Activated CD4-positive, CD25-positive, alpha-beta regulatory T cell treated with anti-CD3 and anti-CD28 coated beads, Interleukin-2, amount 50 U/mL, for 72 hours (primary cell): ENCODE measurements around the gene TIAM2.

Source experiments
- DNase-seq: peaks from one replicate; pipeline ENCODE4 v3.0.0; 2021

TIAM2 gene

DNA sequence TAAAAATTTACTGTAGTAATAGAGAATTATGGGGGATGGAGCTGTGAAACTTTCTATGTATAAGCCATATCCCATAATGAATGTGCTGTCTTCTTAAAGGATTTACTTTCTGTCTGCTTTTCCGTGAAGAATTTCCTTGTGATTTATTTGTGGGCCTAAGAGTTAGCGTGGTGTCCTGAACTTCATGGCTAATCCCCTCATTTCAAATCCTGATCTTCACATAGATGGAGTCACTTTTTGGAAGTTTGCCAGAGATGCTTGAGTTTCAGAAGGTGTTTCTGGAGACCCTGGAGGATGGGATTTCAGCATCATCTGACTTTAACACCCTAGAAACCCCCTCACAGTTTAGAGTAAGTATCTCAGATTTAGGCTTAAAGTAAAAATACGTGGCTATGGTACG is 249.3 kb downstream of the TIAM2 start:
- DNase-seq = no peak

DNA sequence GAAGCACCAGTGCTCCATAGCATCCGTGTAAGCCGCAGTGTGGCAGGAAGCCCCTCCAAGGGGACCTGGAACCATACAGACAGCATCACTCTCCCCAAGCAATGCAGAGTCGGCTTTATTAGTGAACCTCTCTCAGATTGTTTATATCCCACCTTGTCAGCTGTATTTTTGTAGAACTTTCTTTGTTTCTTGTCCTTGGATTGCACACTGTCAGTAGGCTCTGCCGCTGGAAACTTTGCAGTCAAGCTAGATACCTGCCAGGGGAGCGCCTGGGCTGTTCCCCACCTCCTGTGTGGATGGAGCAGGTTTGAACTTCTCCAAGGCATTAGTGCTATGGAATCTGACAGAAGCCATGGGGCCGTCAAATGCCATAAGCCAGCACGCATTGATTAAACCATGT is 250.1 kb downstream of the TIAM2 start:
- no peak for DNase-seq

DNA sequence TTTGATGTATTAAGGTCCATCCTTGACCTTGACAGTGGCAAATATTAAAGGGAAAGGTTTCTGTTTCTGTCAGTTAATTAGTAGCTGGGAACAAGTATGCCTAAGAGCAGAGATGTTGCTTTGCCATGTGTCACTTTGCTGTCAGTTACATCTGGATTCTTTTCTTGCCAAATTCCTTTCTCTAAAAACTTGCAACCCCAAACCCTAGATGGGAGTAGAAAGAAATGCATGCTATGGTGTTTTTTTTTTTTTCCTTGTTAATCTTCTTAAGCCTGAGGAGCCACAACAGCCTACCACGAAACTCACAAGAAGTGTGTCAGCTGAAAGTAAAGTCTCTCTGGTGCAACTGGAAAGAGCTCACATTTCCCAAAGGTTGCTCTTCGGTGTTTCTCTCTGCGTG is 250.7 kb downstream of the TIAM2 start:
- DNase-seq = no peak

- DNase-seq = no peak
Measured at GRCh38 chr6:155246825-155247224, 251.7 kb downstream of the TIAM2 start.

DNA sequence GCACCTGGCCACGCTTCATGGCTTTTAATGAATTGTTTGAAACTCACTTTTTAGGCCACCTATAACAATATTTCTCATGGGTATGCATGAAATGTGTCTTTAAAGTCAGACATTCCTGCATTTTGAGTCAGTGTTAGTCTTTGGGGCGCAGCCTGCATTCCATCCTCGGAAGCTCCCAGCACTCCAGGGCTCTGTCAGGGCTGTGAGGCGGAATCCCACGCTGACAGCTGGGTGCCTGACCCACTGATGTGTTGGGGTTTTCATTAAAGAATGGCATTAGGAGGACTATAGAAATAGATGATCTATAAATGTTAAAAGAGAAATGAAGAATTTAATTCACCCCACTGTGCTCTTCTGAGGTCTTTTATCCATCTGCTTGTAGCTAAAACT is 252.5 kb downstream of the TIAM2 start:
- DNase-seq = no peak

DNA sequence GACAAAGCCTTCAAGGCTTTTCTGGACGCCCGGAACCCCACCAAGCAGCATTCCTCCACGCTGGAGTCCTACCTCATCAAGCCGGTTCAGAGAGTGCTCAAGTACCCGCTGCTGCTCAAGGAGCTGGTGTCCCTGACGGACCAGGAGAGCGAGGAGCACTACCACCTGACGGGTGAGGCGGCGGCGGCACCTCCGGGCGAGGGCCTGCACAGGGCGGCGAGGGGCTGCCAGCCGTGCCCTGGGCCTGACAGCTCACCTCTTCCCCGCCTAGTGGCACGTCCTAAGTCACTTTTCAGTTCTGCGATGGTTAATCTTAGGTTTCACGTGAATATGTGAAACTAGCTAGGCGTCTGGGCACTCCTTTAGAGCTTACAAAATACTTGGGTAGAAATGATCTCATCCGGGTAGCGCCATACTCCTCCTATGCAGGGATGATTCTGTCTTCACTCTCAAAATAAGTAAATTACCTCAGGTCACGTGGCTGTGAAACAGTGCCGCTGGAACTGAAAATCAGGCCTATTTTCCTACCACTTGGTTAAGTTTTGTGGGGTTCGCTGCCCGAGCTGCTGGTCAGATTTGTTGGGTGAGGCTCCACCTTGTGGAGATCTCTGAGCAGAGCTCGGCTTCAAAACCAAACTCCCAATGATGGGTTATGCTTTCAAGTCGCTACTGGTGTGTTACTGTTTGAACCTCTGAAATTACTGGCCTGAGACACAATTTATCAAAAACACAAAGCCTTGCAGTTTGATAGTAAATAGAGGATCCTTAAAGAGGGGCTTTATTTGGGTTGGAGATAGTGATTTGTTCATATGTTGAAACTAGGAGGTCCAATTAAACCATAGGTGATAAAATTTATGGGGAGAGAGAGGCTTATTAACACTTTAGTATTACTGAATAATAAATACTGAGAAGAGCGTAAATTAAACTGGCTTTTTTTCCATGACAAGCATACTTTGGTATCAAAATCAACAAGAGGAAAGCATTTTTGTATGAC is 253.2 kb downstream of the TIAM2 start:
- DNase-seq = no peak

DNA sequence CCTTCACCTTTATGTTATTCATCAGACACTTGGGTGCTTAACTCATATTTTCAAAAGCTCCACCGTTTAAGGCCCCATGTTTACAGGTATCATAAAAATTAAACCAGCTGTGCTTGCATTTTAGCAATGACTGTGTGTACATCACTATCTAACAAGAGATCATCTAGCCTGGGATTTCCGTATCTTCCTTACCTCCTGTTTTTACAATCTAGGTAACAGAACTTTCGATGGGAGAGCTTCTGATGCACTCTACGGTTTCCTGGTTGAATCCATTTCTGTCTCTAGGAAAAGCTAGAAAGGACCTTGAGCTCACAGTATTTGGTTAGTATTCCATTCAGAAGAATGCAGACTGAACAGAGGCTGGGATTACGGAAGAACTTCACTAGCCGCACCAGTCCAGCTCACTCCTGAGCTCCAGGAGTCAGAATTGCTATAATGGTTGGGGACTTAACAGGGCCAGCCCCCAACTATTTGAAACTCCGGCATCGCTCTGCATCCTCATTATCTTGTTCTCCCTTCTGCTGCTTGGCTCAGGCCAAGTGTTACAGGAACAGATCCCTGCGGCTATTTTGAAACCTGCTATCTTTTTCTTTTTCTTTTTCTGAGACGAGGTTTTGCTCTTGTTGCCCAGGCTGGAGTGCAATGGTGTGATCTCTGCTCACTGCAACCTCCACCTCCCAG is 255.7 kb downstream of the TIAM2 start:
- DNase-seq = no peak

DNA sequence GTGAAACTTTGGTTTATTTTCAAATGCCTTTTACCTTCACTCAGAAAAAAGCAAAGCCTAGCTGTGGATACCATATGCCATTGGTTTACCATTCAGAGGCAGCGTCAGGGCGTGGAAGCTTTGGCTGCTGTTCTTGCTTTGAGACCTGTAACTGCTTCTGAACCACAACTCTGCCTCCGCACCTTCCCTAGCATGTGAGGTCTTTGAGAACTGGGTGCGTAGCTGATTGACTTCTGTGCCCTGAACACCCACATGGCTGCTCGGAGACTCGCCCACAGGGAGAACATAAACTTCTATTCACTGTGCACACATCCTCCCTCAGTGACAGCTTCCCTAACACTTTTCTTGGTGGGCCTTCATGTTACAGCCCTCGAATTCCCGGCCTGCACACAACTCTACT is 257.5 kb downstream of the TIAM2 start:
- no peak for DNase-seq

DNA sequence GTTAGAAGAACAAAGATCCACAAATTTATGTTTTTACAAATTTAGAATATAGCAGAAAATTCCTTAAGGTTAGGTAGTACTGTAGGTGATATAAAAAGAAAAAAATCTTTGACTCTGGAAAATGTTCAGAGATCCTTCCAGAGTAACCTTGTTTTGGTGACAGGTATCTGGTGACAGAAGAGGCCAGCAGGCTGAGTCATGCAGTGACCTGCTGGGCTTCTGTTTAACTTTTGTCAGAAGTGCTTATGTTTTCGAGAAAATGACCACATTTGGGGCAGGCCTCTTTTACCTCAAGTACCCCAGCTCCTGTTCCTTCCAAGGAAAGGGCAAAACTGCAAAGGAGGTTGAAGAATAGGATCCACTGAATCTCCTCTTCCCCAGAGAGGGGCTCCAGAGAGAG is 258.2 kb downstream of the TIAM2 start:
- DNase-seq = no peak

- no peak for DNase-seq
Measured at GRCh38 chr6:155254139-155254538, 259.0 kb downstream of the TIAM2 start.

DNA sequence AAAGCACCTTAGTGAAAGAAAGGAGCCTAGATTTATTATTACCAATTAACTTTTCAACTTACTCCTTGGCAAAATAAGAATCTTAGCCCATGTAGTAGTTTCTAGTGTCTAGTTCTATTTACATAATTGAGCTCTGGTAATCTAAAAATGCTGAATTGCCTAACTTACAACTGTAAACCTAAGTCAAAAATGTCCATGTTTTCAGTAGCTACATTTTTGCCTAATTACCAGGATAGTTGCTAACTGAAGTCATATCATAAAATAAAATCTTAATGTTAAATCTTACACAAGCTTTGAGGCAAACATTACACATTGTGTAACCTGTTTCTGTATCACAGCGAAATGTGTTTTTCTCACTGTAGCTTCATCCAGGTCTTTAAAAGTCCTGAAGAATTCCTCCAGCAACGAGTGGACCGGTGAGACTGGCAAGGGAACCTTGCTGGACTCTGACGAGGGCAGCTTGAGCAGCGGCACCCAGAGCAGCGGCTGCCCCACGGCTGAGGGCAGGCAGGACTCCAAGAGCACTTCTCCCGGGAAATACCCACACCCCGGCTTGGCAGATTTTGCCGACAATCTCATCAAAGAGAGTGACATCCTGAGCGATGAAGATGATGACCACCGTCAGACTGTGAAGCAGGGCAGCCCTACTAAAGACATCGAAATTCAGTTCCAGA is 261.1 kb downstream of the TIAM2 start:
- DNase-seq = no peak

- DNase-seq = no peak
Measured at GRCh38 chr6:155257796-155258195, 262.7 kb downstream of the TIAM2 start.

- DNase-seq = no peak
Measured at GRCh38 chr6:155259204-155259603, 264.1 kb downstream of the TIAM2 start.

DNA sequence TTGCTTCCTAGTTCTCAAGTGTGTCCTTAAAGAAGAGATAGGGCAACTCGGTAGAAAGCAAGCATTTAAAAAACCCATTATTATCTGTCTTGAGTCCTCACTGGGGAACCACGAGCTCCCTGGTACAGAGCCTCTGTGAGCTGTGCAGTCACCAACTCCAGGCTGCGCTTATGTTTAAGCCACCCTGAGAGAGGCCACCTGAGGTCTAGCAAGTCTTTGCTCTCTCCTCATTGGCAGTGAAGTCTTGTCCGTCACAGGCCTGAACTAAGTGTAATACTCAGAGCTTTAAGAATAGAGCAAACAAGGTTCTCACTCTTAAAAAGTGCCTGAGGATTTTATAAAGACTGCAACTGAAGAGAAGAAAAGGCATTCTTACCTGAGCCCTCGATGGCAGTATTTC is 264.8 kb downstream of the TIAM2 start:
- DNase-seq = no peak

- no peak for DNase-seq
Measured at GRCh38 chr6:155260686-155261085, 265.6 kb downstream of the TIAM2 start.

DNA sequence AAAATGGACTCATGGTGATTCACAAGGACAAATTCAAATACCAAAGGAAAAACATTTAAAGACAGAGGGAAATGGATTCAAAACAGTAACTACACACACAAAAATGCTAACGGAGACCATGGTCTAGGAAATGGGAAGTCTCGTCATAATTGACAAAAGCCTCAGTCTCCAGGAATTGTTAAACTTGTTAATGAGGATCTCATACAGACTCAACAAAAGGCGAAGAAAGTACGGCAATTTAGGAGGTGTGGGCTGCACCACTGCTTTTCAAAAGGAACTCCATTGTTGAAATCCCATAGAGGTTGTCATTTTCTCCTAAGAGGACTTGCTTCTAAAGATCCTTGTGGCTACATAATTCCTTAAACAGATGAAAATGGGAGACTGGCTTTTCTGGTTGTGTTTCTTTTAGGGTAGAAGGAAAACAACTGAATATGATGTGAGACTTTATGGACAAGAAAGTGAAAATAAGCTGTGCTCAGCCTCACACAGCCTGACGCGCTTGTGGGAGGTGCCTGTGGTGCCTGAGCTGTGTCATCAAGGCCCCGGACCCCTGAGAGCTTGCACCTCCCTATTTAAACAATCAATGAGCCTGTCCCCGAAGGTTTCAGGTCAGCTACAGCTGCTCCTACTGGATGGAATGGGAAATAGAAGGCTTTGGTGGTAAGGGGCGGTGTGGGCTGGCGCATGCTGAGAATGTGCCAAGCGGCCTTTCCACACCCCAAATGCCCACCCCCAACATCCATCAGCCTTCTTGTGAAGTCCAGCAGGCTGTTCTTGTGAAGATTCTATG is 266.2 kb downstream of the TIAM2 start:
- no peak for DNase-seq

DNA sequence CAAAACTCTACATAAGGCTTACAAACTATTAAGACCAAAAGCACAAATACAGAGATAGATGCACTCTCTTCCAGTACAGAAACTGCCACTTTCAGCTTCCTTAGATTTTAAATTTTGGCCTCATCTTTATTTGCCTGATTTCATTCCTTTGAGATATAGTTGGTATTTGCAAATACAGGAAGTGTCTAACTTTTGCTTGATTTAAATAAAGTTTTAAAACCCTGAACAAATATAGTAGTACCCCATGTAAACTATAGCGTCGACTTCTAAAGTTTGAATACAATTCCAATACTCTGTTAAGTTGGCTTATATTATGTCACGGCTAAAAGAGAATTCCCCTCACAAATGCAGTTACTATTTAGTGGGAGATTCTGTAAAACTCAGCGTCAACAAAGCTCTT is 267.5 kb downstream of the TIAM2 start:
- DNase-seq = no peak

GRCh38 chr6:155263373-155264063 is 268.4 kb downstream of the TIAM2 start, which contains the start of gene CLDN20:
Gene CLDN20, plus strand, starts transcription at chr6:155264013. Its CDS starts 11,707 bp downstream, at chr6:155275720.
- no peak for DNase-seq

DNA sequence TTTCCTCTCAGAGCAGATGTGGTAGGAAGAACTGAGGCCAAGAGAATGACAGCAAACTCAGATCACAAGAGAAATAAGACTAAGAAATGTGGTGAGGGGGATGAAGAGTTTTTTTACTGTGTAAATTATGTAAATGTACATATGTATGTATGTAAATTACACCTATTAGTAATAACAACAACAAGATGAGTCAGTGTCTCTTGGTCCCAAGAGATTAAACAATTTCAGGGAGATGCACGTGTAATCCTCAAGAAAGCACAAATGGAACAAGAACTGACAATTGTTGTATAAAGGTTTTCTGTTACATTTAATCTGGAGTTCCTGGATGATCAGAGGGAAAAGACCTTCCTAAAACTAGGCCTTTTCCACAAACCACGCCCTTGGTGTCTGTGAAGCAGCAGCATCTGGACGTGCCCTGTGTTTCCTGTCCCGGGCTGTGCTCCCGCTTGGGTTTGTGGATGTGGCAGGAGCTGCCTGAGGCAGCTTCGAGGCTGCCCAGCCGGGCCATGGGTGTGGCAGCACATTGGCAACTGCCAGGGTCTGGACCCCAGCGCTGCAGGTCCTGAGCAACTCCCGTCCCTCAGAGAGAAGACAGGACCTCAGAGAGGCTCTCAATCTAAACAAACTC is 269.7 kb downstream of the TIAM2 start:
- DNase-seq = no peak

DNA sequence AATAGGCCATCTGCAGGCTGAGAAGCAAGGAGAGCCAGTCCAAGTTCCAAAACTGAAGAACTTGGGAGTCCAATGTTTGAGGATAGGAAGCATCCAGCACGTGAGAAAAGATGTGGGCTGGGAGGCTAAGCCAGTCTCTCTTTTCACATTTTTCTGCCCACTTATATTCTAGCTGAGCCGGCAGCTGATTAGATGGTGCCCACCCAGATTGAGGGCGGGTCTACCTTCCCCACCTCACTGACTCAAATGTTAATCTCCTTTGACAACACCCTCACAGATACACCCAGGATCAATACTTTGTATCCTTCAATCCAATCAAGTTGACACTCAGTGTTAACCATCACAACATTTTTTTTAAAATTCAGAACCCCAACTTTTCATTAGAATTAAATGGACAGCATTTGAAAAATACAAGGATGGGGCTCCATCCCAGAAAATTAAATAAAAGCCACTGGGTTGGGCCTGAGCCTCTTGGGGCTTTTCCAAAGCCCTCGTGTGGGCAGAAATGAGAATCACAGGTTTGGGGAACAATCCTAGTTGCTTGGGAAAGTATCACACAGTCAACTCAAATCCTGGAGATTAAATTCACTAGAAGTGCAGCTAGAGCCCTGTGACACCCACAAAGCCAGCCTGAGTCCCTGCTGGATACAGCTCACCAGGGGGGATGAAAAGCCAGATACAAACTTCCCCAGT is 270.9 kb downstream of the TIAM2 start:
- no peak for DNase-seq

DNA sequence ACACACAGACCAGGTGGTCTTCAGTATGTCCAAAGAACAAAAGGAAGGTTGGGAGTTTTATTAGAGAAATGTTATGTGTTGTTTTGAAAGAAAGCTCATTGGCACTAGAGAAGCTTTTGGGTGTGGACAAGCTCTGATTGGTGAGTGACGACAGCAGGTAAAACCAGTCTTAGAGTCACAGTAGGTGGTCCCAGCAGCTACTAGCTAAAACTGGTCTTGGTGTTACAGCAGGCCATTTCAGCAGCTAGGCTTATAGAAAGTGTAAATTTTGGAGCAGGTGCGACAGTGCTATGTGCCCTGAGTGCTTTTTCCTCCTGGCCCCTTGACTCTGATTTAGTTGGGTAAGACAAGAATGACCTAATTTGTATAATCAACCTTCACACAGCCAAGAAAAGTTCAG is 272.3 kb downstream of the TIAM2 start:
- DNase-seq = no peak
